HG03066 (cell line): Measurements from ENCODE around the gene DIP2C.
"Not testable (repeated sequence)": the region's sequence is repeated elsewhere in the genome, so short reads cannot be mapped to it uniquely, and the experiment has no call there.

ENCODE experiments used
- ATAC-seq: cut with Tn5 transposase; IDR thresholded peaks from one replicate; pipeline ENCODE4 v1.9.1; 2021; ENCODE audit warnings: low read depth; ENCODE audit not compliant: unreplicated experiment

DIP2C gene

DNA sequence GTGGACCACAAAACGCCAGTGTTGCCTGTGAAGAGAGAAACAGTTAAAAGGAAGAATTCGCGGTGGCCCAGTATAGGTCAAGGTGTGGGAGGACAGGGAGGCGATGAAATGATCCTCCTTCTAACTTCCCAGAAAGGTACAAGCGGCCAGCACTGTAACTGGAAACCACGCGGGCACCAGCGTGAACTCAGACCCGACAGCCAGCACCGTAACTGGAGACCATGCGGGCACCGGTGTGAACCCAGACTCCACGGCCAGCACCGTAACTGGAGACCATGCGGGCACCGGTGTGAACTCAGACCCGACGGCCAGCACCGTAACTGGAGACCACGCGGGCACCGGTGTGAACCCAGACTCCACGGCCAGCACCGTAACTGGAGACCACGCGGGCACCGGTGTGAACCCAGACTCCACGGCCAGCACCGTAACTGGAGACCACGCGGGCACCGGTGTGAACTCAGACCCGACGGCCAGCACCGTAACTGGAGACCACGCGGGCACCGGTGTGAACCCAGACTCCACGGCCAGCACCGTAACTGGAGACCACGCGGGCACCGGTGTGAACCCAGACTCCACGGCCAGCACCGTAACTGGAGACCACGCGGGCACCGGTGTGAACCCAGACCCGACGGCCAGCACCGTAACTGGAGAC lies 57.2 kb downstream of the DIP2C start:
- ATAC-seq: not testable (repeated sequence)

DNA sequence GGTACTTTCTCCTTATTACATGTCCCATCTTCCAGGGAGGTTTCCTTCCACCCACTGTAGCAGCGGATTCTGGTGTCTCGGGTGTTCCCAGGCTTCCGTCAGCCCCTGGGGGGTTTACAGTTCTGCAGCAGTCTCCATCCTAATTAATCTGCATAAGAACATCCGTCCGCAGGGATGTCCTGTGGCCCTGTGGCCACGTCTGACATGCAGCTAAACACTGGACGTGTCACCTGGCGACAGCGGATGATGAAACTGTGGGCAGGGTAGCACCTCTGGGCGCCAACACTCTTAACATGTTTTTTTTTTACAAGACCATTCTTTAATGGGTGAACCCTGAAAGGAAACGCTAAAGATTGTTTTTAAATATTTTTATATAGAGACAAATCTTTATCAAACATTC lies 58.2 kb downstream of the DIP2C start:
- no peak for ATAC-seq

DNA sequence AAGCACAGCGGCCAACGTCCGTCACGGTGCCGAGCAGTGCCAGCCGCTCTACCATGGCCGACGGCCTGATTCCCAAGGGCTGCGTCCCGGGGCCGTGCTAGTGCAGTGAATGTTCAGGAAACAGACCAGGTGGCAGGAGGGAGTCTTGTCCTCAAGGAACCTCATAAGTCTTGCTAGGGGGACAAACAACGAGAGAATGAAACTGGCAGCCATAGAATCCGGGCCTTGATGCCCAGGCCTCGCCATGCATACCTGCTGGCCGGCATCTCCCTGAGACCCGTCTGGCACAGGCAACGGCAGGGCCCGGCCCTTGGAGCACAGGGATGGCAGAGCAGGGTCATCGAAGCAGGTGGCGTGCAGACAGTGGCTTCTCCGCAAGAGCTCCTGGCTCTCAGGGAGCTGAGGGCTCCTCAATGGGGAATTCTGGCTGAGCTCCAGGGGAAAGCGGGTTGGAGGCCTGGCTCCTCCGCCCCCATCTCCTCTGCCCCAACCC lies 58.8 kb downstream of the DIP2C start:
- ATAC-seq: no peak

DNA sequence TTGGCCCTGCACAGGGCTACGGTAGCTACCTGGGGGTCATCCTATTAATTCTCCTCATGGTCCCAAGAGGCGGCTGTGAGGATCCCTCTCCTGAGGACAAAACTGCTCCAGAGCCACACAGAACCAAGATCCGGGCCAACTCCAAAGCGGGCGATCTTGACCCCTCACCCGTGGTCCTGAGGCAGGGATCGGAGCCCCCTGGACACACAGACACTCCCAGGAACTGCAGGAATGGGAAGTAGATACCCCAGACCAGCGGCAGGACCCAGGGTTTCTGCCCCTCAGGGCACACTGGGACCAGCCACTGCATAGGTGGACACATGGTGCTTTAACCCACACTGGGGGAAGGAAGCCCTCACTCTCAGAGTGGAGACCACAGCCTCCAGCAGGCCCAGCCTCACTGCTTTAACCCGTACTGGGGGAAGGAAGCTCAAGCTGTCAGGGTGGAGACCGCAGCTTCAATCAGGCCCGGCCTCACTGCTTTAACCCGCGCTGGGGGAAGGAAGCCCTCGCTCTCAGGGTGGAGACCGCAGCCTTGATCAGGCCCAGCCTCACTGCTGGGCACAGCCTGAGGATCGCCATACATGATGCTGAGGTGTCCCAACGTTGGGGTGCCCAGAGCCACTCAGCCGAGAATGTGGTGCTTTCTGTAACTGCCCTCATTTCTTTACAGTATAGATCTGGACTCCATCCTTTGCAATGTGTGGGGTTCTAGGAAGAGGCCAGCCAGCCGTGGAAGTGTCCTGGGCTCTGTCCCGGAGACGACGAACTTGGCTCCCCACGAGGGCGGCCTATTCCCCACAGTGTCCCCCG lies 60.1 kb downstream of the DIP2C start:
- ATAC-seq: no peak

DNA sequence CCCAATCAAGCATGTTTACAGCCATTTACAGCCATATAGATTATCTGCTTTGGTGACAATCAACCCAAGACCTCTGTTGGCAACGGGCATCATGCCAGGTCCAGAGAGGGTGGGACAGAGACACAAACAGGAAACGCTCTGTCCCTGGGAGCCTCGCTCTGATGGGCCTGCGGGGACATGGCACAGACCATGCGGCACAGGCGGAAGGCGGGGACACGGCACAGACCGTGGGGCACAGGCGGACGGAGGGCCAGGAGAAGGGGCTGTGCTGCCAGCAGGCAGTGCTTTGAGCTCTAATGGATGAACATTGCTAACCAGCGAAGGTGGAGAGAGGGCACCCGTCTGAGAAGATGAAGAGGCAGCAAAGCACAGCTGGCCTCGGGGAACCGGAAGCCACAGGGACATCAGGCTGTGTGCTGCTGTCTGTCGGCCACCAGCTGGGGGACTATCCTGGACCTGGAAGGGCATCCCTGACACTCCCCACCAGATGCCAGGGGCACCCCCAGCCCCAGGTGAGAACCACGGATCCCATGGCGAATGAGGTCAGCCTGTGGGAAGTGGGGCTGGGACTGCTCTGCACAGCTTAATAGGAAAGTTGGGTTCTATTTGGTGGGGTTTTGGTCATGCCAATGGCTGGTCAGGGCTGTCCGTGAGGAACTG lies 61.0 kb downstream of the DIP2C start:
- no peak for ATAC-seq

DNA sequence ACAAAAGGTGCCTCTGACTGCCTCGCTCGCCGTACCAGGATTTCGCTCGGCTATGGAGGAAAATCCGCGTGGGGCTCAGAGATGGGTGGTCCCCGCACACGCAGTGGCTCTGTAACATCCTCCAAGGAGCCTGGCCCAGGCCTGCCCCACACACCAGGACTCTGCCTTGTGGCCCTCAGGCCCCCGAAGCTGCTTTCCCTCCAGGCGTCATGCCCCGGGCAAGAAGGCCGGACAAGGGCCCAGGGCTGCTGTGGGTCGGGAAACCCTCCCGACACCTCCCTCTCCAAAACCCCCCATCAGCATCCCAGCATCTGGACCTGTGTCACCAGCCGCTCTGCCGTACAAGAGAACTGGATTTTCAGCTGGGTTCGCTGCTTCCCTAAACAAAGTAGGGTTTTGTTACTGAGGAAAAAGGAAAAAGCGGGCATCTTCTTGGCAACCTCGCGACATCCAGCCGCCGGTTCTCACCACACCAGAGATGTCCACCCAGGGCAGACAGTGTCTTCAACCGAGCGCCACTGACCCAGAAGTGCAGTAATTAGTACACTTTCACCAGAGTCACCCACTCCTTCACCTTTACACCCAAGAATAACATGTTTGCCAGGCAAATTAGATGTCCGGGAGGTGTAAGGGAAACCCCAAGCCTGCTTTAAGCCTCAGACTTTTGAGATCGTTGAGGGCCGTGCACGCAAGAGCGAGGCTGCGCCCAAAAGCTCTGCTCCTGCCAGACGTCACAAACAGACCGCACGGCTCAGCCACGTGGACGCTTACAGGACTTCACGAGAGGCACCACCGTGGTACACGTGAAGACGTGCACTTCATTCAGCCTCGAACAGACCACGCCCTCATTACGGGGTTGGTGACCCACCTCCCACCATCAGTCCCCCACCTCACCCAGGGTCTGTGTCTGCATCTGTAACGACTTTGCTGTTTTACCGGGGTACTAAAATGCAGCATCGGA lies 62.2 kb downstream of the DIP2C start:
- no peak for ATAC-seq

DNA sequence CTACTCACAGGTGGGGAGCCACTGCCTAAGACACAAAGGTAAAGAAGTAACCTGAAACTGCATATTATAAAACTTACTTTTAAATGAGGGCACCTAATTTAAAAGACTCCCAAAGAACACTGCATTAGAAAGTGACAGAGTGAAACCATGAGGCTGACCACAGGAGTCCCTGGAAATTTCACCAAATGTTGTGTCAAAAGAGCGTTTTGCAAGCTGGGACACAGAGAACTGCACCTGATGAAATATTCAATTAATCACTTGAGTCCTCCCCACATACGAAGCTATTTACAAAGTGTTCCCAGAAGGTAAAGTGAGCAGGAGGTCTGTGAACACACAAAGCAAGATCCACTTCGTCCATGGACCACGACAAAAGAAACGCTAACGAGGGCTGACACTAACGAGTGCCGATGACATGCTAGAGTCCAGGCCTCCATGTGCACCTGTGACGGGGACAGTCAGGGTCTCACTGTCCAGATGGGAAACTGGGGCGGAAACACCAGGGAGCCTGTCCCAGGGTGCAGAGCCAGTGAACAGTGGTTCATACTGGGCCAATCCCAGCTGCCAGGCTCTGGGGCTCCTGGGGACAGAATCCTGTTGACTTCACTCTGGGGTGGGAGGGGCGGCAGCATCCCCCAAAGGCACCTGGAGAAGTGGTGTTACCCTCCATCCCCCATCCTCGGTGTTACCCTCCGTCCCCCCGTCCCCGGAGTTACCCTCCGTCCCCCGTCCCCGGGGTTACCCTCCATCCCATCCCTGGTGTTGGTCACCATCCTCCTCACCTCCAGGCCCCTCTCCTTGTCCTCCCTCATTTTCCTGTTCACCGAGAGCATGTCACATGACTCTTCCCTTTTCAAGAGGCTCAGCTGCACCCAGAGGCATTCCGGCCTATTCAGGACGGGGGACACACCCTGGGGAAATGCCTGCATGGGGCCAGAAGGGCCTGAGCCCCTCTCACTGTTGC lies 63.4 kb downstream of the DIP2C start:
- ATAC-seq: no peak

DNA sequence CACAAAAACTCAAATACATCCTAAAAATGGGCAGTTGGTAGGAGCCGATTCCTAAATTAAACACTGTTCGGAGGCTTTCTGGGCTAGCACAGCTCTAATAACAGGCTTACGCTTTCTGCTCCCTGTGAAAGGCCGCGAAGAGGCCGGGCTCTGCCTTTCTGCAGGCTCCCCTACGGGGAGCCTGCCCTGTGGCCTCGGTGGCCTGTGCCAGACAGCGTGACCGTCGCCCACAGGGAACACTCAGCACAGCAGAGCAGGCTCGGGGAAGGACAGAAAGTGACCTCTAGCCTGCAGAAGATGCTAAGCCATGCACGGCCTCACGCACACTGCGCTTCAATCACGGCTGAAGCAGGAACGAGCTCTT lies 64.2 kb downstream of the DIP2C start:
- no peak for ATAC-seq

DNA sequence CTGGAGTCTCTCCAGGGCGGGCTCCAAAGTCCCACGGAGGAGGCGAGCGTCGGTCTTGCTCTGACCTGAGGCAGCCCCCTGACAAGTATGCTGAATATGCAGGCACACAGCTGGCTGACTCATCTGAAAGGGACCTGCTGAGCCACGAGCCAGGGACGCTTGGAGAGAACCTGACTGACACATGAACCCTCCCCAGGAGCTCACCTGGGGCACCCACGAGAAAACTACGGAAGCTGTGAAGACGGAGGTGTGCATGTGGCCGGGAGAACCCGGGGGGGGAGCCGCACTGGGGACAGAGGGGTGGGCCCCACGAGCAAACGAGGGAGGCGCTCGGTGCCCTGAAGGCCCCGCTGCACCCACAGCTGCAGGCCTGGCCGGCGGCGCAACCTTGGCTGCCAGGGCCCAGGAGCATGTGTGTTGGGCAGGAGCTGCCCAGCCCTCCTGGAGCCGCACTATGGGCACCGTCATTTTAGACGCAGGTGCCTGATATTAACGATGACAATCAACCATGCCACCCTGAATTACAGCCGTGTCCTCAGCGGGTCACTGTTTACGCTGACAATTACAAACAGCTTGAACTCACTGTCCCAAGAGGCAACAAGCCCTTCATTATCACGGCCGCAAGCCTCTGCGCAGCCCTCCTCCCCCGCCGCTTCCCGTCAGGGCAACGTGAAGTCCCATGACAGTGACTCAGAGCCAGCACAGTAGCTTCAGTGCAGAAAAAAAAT lies 64.7 kb downstream of the DIP2C start:
- ATAC-seq: no peak

DNA sequence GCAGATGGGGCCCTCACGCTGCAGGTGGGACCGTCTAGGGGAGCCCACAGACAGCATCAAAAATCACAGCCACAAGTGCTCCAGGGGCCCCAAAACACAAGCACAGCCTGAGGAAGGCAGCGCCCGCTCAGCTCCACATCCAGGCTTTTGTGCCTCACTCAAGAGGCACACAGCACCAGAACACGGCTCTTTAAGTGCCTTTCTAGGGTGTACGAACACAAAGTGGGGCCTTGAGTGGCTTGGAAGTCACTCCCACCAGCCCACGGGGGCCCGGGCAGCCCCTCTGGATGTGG lies 65.2 kb downstream of the DIP2C start:
- no peak for ATAC-seq

DNA sequence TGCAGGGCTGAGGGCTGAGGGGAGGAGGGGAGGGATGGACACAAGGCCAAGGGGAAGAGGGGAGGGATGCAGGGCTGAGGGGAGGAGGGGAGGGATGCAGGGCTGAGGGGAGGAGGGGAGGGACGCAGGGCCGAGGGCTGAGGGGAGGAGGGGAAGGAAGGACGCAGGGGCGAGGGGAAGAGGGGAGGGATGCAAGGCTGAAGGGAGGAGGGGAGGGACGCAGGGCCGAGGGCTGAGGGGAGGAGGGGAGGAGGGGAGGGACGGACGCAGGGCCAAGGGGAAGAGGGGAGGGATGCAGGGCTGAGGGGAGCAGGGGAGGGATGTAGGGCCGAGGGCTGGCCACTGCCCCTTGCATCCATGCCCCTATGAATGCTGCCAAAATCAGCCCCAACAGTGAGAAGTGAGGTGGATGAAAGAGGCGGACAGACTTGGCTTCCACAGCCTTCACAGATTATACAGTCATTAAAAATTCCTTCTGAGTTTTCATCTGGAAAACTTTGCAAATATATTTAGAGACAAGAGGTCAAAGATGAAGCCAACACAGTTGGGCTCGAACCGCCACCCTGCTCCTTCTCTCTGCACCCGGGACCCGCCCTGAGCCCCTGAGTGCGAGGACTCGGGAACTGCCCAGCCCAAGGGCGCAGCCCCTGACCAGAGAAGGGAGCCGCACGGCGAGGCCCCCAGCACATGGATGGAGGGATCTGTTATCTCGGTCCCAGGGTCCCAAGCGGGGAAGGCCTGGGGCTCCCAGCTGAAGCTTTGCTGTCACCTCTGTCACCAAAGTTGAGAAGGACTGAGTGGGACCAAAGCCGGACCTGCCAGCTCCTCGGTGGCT lies 65.8 kb downstream of the DIP2C start:
- ATAC-seq: no peak

DNA sequence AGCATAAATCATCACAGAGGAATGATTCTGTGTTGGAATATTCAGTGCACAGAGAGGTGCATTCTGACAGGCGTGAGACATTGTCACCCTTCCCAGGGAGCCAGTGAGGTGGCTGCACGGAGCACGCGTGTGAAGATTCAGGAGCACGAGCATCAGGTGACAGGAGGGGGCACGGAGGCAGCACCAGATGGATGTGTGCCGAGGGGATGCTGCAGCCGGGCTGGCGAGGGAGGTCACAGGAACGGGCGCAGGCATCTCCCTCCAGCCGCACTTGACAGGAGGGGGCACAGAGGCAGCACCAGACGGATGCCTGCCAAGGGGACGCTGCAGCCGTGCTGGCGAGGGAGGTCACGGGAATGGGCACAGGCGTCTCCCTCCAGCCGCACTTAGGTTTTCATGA lies 66.5 kb downstream of the DIP2C start:
- no peak for ATAC-seq

DNA sequence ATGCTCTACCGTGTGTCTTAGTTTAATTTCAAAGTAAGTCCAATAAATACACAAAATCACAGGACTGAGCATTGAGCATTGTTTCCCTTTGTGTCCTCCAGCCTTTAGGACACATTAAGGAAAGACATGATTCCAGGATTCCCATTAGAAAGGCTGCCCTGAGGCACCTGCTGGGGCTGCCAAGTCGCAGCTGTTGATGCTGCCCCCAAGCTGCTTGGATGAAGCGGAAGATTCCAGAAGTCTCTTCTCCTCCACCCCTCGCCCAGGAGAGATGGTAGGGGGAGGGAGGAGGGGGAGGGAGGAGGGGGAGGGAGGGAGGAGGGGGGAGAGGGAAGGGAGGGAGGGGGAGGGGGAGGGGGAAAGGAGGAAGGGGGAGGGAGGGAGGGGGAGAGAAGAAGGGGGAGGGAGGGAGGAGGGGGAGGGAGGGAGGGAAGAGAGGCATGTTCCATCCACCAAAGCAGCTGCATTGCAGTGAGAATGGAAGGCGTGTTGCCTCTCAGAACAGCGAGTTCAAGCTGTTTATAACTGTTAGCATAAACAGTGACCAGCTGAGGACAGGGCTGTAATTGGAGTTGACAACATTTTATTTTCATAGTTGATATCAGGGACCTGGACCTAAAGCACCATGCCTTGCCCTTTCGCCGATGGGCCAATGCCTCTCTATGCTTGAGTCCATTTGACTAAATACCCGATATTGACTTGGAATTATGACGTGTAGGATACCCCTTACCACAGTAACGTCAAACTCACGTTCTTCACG lies 67.3 kb downstream of the DIP2C start:
- ATAC-seq: no peak

DNA sequence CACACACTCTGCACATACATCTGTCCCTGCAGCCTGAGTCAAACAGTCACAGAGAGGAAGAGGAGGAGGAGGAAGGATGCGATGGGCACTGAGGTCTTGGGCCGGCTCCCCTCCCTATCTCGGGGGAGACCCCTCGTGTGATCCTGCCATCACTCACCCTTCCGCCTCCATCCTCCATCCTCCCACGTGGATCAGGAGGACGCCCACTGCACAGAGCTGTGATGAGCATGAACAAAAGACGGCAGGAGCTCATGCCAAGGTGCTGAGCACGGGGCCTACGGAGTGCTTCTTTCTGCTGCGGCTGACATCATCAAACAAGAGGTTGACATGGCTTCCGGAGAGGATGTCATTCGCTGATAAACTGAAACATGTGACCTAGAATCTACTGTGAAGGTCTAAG lies 68.0 kb downstream of the DIP2C start:
- ATAC-seq: no peak

DNA sequence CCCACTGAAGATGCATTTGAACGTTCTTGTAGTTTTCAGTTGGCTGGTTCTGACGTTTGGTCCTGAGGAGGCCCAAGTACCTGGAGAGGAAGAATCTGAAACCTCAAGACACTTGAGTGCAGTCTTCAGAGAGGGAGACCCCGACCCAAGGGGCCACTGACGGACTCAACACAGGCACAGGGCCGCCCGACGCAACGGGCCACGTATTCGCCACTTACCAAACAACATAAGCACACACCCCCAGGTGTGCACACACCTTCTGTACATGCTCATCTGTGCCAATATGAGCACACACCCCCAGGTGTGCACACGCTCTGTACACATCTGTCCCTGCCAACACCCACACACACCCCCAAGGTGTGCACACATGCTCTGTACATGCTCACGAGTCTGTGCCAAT lies 68.5 kb downstream of the DIP2C start:
- no peak for ATAC-seq

DNA sequence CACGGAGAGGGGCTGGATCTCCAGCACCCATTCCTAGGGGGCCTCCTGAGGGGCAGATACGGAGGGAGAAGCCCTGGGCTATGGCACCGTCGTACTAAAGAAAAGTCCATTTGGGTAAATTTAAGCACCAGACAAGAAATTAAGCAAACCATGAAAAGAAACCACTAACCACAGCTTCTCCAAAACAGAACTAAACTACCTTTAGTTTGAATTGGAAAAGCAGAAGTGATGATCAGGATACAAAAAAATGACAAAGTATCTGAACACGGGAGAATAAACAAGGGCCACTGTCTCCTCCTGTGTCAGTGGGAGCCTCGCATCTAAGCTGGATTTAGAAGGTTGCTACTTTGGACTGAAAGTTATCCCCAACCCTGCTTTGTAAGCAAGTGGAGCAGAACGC lies 69.1 kb downstream of the DIP2C start:
- no peak for ATAC-seq

DNA sequence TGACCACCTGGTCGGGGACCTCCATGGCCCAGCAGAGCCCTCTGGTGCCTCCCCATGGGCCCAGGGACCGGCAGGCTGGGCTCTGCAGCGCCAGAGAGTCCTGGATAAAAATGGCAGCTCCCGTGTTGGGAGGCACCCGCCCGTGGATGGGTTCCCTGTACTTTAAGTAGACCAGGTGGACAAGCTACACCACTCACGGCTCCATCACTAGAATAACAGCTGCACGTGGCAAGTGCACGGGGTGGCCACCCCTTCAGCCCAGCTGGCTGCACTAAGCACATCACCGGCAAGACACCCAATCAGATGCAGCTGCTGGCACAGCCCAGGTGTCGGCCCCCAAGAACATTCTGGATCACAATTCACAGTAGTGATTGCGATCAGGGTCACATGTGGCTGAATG lies 69.8 kb downstream of the DIP2C start:
- no peak for ATAC-seq
